ENCODE results near the gene CD96.

DNA sequence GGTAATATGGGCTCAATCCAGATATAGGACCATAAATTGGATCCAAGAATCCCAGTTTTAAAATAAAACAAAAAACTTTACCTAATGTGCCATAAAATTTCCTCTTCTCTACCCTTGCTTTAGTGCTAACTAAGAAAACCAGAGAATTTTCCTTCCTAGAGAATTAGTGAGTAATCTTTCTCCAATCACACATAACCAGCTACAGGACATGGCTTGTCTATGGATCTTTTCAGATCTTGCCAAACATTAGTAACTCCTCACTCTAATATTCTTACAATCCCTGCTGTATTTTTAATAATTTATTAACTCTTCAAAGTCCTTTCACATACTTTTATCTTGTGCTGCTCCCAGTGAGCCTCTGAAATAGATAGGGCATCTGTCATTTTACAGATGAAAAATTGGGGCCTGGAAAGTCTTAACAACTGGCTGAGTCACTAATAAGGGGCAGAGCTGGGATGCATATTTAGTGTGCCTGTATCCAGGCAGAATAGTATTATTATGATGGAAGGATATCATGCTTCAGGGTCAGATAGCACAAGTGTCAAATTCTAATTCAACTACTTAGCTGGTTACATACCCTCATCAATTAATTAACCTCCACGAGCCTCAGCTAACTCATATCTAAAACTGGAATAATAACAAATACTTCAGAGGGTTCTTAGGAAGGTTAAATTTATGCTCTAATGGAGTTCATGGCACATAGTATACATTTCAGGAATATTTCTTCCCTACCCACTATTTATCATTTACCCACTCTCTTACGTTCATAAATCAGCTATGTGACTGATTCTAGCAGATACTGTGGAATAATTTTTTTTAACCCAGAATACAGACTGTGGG is 47.5 kb downstream of the CD96 start:
- TF ChIP-seq REST (IDR thresholded peaks at IDR 0.05; ENCODE audit: low read depth): no peak
- no peak for TF ChIP-seq RAD21 (IDR thresholded peaks at IDR 0.05; ENCODE audit: low read depth)
- no peak for TF ChIP-seq EP300 (IDR thresholded peaks at IDR 0.05; ENCODE audit: borderline replicate concordance)
- no peak for TF ChIP-seq NFIC (IDR thresholded peaks at IDR 0.05)
- TF ChIP-seq FOXM1 (IDR thresholded peaks at IDR 0.05; ENCODE audit: borderline replicate concordance, low read depth): no peak
- TF ChIP-seq, protein P1, sequence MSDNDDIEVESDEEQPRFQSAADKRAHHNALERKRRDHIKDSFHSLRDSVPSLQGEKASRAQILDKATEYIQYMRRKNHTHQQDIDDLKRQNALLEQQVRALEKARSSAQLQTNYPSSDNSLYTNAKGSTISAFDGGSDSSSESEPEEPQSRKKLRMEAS (IDR thresholded peaks at IDR 0.05): no peak
- TF ChIP-seq YY1 (IDR thresholded peaks at IDR 0.05; ENCODE audit: low read depth): no peak
- TF ChIP-seq CREB1 (IDR thresholded peaks at IDR 0.05; ENCODE audit: low read depth): no peak
- TF ChIP-seq CEBPB (IDR thresholded peaks at IDR 0.05): no peak
- no peak for TF ChIP-seq TAF1 (IDR thresholded peaks at IDR 0.05; ENCODE audit: low read depth)
- TF ChIP-seq ZBTB7A (IDR thresholded peaks at IDR 0.05; ENCODE audit: low read depth): no peak
- TF ChIP-seq EGR1 (IDR thresholded peaks at IDR 0.05): no peak
